HepG2 (cell line): Measurements from ENCODE around the gene FITM1.

ENCODE experiments used
- FOXM1 ChIP-seq: sonication (generic); formaldehyde crosslinking; IDR thresholded peaks from 2 replicates; pipeline ENCODE4 v1.5.0; 2020; ENCODE audit warnings: missing genetic modification reagents
- HNF1B ChIP-seq: sonication (generic); formaldehyde crosslinking; IDR thresholded peaks from 2 replicates; pipeline ENCODE4 v1.5.1; 2020; ENCODE audit warnings: mild to moderate bottlenecking, moderate library complexity, missing genetic modification reagents
- ZNF382 ChIP-seq: sonication (generic); formaldehyde crosslinking; IDR thresholded peaks from 2 replicates; pipeline ENCODE4 v1.5.0; 2020; ENCODE audit warnings: missing genetic modification reagents, mild to moderate bottlenecking, borderline replicate concordance

- no peak for TF ChIP-seq HNF1B (CRISPR knock-in tag)
- TF ChIP-seq ZNF382: no peak
- no peak for TF ChIP-seq FOXM1 (CRISPR knock-in tag)
Measured at GRCh38 chr14:24164518-24164991, 34.1 kb downstream of the FITM1 start.
